HFF-Myc (cell line): ENCODE measurements around the gene BABAM2.

Experiments
- DNase-seq: peaks from one replicate; pipeline ENCODE4 v3.0.0-alpha.2; 2011; ENCODE audit warnings: low read depth; ENCODE audit errors: extremely low read depth
- H3K4me3 ChIP-seq: replicated peaks from 2 replicates; pipeline ENCODE4 v1.5.1; 2011; ENCODE audit warnings: low read depth, mild to moderate bottlenecking, control low read depth, low read length
- TF ChIP-seq, protein P1 (sequence below): IDR thresholded peaks from 2 replicates; pipeline ENCODE4 v1.5.1; 2012; ENCODE audit warnings: mild to moderate bottlenecking, low read depth, low read length, control low read depth; ENCODE audit errors: missing control alignments

BABAM2 gene

DNA sequence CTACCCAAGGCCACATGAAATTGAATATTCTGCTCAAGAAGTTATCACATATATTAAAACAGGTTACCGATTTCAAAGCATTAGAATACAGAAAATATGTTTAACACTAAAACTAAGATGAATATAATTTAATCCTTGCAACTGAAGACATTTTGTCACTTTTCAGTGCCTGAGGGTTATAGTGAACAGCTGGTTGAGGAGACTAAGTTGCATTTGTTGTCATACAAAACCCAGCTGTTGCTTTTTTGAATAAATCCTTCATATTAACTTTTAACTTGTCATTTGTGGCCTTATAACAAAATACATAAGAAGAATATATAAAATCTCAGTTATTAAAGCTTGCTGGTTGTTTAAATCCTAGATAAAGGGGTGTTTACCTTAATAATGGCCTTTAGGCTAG, 37.8 kb upstream of the BABAM2 start:
- H3K4me3 ChIP-seq: no peak overlapping the region
- TF ChIP-seq, protein P1, sequence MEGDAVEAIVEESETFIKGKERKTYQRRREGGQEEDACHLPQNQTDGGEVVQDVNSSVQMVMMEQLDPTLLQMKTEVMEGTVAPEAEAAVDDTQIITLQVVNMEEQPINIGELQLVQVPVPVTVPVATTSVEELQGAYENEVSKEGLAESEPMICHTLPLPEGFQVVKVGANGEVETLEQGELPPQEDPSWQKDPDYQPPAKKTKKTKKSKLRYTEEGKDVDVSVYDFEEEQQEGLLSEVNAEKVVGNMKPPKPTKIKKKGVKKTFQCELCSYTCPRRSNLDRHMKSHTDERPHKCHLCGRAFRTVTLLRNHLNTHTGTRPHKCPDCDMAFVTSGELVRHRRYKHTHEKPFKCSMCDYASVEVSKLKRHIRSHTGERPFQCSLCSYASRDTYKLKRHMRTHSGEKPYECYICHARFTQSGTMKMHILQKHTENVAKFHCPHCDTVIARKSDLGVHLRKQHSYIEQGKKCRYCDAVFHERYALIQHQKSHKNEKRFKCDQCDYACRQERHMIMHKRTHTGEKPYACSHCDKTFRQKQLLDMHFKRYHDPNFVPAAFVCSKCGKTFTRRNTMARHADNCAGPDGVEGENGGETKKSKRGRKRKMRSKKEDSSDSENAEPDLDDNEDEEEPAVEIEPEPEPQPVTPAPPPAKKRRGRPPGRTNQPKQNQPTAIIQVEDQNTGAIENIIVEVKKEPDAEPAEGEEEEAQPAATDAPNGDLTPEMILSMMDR: no peak
- DNase-seq: no peak

DNA sequence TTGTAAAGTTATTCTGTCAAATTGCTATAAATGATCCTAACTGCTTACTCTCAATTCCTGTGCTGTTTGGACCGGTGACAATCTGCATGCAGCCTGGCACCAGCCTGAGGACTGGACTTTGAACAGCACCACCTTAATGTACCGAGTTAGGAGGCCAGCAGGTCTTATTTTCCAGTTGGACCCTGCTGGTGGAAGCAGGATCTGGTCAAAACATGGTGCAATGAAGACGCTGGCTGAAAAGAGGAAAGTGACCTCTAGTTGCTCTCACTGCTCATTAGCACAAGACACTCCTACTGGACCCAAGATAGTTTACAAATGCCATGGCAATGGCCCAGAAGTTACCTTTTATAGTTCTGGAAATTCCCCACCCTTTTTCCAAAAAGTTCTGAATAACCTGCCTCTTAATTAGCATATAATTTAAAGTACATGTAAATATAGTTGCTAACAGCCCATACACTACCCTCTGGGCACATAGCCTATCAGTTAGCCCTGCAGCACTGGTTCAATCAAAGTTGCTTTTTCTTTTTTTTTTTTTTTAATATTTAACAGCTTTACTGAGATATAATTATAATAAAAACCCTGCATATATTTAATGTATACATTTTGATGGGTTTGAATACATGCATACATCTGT, 36.2 kb upstream of the BABAM2 start:
- TF ChIP-seq, protein P1: no peak
- DNase-seq: no peak
- no peak overlapping the region for H3K4me3 ChIP-seq

DNA sequence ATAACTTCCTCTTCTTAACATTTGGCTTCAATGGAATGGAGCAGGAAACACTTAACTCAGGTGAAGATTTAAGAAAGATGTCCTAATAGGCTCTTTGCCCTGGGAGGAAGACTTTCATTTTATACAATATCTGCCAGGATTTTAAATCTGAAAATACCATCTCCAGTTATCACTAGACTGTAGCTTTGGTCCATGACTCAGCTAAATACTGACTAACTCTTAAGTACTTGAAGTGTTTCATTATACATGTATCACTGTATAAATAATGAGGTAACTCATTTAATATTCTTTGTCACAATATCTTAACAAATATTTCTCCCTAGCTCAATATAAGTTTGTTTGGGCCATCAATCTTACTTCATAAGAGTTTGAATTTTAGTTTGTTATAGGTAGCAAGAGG, 35.1 kb upstream of the BABAM2 start:
- TF ChIP-seq, protein P1: no peak
- no peak for DNase-seq

DNA sequence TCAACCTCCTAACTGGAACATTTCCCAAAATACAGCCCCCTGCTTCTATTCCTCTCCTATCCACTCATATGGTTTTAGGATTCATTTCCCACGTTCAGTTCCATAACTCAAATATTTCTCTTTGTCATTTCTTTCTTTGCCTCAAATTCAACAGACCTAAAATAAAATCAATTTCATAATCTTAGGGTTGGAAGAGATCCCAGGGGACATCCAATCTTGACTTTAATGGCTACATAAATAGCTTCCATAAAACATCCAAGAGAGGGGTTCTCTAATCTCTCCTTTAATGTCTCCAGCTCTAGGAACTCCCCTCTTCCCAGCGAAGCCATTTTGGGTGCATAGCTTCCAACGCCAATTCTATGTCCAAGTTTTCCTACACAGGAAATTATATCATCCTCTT, 34.1 kb upstream of the BABAM2 start:
- H3K4me3 ChIP-seq: no peak overlapping the region
- DNase-seq: no peak
- TF ChIP-seq, protein P1: no peak

More for the DNA sequence above, 35.1 kb upstream of the BABAM2 start:
- no peak overlapping the region for H3K4me3 ChIP-seq

DNA sequence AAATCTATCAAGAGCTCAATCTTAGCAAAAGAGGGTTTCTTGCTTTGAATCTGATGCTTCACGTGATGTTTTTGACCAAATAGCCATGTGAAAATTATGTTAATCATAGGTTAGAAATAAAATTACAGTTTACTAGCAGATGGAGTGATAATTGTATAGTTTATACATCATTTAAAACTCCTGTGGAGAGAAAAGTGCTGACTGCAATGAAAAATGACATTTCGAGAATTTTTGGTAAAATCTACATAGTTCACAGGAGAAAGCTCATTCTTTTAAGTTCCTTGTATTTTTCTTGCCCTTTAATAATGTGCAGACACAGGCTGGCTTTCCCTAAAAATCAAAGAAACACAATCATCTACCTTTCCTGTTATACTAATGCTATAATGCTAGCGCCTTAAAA, 33.6 kb upstream of the BABAM2 start:
- TF ChIP-seq, protein P1: no peak
- H3K4me3 ChIP-seq: no peak overlapping the region
- DNase-seq: no peak

DNA sequence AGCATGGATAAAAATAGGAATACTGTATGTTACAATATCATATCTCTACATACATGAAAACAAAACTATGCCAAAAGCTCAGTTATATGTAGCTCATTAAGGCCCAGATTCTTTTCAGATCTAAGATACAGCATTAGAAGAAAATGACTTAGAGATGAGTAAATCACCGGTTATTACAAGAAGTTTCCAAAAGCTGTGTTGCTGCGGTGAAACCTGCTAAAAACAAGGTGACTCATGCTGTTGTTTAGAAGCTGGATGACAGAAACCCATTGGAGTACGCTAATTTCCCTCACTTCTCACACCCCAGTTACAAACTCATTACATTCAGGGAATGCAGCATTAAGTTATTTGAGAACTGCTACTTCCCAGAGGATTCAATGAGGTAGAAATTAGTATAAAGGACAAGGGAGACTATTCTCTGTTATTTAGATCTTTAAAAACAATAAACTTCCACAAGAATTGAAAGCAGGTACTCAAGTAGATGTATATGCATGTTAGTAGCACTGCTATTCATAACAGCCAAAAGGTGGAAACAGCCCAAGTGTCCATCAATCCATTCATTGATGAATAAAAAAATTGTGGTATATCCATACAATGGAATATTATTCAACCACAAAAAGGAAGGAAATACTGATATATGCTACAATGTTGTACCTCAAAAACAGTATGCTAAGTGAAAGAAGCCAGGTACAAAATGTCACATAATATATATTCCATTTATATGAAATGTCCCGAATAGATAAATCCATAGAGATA, 32.9 kb upstream of the BABAM2 start:
- TF ChIP-seq, protein P1: no peak
- no peak for DNase-seq
- no peak overlapping the region for H3K4me3 ChIP-seq

DNA sequence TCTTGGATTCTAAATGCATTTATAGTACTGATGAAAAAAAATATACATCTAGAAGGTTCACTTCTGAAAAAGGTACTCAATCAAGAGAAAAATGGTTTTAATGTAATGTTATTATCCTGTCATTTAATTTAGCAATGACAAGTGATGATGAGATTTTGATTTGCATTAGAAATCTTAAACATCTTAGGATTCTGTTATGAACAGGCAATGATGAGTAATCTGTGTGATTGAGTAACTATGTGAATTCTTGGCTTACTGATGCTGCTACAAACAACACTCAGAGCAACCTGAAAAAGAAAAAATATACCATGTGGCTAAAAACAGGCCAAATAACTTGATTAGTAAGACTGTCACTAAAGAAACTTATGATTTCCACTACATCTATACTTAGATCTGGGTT, 30.4 kb upstream of the BABAM2 start:
- DNase-seq: no peak
- TF ChIP-seq, protein P1: no peak
- H3K4me3 ChIP-seq: no peak overlapping the region
